GM18499 (cell line): Measurements from ENCODE around the gene ZNF385C.

ENCODE experiments used
- ATAC-seq: cut with Tn5 transposase; IDR thresholded peaks from one replicate; pipeline ENCODE4 v1.9.1; 2021; ENCODE audit warnings: moderate number of reproducible peaks; ENCODE audit not compliant: insufficient read depth, unreplicated experiment

ZNF385C gene

DNA sequence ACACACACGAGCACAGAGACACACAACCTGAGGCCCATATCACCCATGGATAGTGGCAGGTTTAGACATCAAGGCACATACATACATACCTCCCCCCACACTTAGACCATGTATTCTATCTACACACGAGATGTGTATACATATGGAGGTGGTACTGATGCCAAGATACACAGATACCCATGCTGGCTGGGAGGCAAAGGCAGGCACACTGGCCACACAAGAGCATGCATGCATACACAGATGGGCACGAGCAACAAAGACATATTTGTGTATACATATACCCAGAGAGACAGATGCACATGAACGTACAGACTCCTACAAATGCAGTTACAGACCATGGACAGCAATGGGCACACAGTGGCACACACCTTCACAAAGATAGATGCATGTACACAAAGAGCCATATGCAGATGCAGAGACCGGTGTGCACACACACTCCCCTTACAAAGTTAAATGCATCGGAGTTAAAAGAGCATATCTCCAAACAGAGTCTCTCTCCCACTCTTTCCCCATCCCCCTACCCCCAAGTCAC, 45.9 kb downstream of the ZNF385C start:
- ATAC-seq, result no peak

DNA sequence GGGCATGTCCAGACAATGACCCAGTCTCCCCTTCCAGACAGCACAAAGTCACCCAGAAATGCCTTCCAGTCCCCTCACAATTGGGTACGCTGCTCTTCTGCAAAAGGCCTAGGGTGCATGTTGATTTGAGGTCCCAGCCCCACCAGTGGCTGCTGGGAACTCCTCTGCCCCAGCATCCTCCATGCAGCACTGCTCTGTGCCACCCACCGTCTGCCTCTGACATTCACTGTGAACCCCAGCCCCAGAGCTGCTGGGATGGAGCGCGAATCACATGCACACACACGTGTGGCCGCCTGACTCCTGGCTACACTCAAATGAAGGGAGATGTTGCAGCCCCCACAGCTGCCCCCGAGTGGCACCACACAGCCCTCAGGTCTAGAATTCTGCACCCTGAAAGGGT, 46.6 kb downstream of the ZNF385C start:
- ATAC-seq, result no peak

DNA sequence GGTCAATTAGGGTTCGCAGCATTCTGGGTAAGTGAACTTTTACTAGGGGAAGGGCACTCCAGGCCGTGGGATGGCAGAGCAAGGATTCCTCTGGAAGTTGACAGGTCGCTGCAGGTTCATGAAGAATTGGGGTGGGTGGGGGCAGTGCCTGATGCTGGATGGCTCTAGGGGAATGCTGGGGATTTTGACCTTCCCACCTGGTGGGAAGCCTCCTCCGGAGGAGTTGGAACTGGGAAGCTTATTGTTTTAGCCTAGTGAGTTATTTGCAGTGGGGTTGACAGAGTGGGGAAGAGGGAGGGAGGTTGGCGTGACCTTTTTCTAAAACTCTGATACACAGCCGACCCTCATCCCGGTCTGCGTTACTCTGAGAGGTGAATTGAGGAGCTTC, 47.3 kb downstream of the ZNF385C start:
- no peak for ATAC-seq

DNA sequence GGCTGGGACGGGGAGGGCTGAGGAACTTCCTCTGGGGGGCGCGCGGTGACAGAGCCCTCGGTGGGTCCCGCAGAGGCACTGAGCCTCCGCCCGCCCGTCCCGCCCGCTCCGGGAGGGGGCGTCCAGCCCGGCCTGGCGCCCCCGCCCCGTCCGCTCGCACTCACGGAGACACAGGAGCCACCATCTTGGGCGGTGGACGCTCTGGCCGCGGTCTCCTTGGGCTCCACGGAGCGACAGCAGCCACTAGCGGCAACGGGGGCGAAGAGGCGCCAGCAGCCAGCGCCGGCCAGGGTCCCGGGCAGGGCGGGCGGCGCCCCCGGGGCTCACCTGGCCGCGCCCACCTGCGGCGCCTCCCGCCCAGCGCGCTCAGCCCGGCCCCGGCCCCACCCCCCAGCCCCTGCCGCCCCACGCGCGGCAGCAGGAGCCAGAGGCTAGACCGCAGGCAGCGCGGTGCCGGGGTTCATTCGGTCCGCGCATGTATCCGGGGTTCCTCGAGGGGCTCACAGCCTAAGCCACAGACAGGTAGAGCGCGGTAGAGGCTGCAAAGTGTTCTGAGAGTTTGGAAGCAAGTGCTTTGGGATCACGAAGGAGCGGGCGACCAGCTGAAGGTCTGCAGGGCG, 47.8 kb downstream of the ZNF385C start, which contains the start of gene C17orf113:
Gene C17orf113, minus strand, starts transcription at position 209 of the 620 bp plus-strand sequence. CDS start 7,225 bp downstream, outside the sequence.
- ATAC-seq, result no peak

DNA sequence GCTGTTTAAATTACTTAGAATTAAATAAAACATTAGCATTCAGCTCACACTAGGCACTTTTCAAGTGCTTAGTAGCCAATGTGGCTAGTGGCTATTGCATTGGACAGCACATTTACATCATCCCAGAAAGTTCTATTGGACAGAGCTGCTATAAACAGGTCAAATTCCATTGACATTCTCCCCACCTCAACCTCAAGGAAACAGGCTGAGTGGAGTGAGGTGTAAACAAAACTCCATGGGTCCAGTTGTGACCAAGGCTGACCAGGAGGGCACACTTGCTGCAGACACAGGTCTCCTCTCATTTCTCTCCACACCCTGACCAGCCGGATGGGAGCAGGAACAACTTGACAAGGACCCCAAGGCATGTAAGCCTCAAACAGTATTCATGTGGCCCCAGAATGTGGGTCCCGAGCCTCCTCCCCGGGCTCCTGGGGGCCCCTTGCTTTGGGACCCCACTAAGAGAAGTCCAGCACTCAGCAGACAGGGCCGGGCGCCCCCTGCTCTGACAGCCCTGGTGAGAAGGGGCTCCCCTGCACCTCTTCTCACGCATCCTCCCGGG, 48.4 kb downstream of the ZNF385C start:
- ATAC-seq, result no peak

DNA sequence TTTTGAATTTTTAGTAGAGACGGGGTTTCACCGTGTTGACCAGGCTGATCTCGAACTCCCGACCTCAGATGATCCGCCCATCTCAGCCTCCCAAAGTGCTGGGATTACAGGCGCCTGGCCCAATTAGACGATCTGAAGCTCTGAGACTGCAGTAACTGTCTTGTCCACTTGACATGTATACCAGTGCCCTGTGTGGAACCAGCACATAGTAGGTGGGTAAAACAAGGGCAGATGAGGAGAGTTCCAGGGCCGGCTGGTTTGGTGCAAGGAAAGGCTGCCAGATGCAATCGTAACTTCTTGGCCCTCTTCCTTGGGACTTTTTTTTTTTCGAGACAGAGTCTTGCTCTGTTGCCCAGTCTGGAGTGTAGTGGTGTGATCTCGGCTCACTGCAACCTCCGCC, 50.9 kb downstream of the ZNF385C start:
- no peak for ATAC-seq

DNA sequence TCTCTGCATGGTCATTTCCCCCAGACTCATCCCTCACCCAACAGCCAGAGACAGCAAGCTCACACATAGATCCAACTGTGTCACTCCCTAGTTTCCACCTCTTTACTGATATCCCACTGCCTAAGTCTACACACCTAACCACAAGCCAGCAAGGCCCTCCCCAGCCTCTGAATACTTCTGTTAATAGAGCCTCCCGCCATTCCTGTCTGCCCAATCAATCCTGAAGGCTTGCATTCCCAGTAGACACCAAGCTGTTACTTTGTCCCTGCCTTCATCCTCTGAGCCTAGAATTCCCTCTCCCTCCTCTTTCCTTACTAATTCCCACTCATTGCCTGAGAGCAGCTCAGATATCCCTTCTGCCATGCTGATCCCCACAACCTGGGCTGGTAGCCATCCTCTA, 52.6 kb downstream of the ZNF385C start:
- ATAC-seq, result no peak

DNA sequence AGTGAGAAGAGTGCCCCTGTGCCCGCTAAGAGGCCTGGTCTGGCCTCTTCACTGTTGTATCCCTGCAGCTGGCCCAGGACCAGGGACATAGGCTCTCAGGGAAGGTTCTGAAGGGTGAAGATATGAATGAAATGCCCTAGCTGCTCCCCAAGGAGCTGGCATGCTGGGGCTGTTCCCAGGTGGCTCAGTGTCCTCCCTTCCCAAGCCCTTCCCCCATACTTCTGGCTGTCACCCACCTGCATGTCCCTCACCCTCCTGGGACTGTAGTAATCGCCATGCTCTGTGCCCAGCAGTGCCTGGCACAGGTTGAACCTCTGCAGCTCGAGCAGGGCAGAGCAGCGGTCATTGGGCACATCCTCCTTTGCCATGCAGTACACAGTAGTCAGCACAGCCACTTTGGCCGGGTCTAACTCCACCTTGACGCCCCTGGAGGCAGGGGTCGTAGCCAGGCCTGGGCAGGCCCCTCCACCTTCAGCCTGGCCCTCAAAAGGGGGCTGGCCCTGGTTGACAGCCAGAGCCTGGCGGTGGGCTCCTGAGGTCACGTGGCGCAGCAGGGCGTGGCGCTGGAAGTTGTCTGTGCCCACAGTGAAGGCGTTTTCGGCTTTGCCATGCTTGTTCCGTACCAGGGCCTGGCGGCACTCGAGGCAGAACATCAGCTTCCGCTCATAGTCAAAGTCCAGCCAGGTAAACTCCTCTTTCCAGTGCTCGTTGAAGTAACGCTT, 55.5 kb downstream of the ZNF385C start:
- no peak for ATAC-seq

DNA sequence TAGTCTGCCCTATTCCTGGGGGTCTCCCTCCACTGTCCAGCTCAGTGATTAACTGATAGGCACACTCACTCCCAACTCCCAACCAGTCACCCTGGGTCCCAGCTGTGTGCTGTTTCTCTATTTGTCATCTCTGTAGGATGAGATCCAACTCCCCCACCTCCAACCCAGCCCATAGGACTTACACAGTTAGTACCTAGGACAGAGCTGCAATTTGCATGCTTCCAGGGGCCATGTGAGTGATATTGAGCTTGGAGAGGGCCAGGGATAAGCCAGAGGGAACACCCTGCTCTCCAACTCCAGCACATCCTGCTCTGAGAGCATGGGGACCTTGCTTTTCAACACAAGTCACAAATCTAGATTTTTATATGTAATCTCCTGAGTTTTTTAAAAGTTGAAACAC, 56.7 kb downstream of the ZNF385C start:
- no peak for ATAC-seq

DNA sequence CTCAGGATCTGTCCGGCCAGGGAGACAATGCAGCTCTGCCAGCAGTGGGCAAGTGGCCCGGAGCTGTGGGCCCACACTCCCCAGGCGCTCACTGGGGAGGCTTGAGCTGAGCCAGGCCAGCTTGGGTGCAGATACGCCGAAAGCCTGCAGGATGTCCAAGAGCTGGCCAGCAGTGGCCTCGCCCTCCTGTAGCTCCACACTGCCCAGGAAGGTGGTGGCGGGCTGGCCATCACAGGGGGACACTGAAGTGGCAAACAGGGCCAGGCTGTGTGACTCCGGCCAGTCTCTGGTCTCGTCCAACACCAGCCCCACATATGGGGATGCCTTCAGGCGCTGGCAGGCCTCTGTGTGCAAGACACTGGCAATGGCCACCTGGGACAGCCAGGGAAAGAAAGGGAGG, 57.5 kb downstream of the ZNF385C start:
- no peak for ATAC-seq

DNA sequence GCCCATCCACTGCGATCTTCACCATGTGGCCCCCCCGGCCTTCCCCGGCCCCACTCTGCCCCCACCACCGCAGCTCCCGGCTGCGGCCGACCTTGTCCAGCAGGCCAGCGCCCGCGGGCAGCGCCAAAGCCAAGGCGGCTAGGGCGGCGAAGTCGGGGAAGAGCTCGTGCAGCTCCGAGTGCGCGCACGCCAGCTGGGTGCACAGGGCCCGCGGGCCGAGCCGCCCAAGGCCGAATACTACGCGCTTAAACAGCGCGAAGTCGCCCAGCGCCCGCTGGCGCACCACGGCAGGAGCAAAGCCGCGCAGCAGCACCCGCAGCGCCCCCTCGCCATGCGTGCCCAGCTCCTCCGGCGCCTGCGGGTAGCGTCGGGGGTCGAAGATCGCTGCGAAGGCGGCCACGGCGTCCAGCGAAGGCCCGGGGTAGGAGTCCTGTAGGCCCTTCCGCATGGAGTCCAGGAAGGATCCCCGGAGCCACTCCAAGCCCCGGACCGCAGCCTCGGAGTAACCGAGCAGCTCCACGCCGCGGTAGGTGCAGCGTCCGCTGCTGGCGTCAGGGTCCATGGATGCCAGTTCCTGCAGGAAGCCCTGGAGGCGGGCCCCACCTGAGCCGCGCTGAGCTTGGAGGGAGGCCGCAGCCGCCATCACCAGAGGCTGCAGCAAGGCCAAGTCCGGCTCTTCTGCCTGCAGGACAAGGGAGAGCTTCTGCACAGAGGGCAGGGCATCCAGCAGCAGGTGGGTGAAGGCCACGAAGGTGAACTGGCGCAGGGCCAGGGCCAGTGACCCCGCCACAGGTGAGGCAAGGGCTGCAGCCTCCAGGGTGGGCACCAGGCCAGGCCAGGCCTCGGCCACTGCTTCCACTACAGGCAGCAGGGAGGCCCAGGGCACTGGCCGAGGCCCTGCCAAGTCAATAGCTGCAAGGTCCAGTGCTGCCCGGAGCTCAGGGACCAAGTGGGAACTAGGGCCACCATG, 58.2 kb downstream of the ZNF385C start:
- no peak for ATAC-seq

DNA sequence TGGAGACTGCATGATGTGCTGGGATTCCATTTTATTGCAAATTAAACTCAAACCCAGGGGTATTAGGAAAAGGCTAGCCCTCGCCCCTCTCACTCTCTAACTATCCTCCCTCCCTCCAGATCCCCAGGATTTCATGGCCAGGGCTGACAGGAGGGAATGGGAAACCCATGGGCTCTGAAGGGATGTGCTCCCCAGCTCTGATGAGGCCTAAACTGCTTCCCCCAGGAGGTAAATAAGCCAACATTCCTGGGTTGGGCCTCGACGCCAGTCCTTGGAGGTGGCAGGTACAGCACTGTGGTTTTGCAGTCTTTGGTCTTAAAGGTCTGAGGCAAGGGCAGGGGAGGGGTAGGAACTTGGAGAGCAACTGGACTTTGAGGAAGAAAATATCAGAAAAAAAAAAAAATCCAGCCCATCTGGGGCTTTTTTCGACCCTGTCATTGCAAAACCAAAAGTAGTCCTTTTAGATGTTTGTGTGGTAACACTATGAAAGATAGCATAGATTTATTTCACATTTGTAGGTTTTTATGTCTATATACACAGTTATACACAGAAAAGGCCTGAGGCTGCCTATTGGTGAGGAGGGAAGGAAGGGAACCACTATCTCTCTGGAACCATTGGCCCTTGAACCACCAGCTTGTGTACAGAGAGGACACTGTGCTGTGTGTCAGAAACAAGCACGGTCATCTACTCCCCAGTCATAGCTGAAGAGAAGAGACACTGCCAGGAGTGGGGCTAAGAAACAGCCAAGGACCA, 59.9 kb downstream of the ZNF385C start:
- ATAC-seq, result no peak

DNA sequence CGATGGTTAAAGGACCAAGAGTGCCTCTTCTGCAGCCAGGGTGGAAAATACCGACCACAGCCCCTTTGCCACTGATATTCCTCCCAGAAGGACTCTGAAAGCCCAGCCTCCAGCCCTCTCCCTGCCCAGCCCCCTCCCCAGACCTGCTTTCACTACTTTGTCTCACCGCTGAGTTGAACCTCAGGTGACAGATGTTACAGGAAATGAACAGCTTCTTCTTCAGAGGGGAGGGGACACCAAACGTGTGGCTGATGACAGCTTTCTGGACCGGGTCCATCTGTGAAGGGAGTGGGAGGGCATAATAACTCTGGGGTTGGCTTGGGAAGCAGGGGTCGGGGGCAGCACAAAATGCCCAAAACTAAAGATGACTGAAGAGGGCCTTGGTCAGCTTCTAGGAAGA, 64.2 kb downstream of the ZNF385C start:
- no peak for ATAC-seq

DNA sequence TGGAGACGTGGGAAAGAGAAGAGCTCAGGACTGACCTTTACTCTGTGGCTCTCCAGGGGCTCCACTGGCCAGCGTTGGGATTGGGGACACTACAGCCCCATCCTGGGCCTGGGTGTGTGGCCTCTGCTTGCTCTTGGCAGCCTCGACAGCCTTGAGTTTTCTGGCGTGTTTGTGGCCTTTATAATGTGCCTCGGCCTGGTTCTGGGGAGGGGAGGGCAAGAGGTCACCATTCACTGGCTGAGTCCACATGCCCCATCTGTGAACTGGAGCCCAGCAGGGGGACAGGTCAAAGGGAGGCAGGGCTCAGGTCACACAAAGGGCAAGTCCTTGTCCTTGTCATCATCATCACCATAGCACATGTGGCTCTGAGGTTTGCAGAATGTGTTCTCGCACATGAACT, 66.7 kb downstream of the ZNF385C start:
- no peak for ATAC-seq

DNA sequence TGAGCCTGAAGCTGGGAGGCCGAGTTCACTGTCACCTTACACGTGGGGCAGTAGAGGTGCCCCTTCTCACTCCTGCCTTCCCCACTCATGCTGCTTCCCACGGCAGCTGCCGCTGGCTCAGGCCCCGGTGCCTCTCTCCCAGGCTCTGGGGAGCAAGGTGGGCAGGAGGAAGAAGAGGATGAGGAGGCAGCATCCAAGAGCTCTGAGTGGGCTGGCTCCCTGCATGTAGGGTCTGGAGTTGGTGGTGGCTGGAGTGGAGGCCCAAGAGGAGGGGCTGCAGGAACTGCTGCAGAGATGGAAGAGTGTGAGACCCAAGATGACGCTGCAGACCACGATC, 69.5 kb downstream of the ZNF385C start:
- ATAC-seq, result no peak

DNA sequence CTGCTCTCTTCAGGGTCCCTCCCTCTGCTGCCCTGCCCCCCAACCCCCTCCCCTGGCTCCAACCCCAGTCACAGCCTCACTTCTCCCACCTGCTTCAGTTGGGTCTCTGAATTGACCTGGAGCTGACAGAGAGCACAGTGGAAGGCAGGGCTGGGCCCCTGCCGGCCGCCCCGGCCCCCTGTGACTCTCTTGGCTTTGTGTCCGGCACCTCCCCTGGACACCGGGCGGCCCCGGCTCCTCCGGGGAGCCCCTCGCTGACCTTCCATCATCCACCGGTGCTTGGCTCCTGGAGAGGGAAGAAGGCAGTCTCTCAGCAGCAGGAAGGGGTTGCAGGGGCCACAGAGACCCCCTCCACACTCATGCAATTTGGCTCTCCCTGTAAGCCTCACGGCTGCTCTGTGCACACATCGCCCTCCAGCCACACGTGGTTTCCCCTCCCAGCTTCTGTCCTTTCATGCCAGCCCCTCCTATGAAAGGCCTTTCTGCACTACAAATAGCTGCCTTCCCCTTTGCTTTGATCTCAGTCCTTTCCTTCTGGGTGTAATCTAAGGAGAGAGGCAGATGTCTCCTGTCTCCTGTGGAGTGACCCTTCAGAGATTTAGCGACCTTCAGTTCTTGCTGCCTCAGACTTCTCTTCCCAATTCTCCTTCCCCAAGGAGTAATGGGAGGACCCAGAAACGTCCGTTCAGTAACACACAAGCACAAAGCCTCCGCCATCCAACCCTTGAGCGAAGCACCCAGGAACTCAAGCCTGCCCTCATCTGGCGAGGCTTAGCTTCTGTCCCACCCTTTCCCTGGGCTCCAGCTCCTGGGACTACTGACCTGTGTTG, 70.1 kb downstream of the ZNF385C start:
- ATAC-seq, result no peak

DNA sequence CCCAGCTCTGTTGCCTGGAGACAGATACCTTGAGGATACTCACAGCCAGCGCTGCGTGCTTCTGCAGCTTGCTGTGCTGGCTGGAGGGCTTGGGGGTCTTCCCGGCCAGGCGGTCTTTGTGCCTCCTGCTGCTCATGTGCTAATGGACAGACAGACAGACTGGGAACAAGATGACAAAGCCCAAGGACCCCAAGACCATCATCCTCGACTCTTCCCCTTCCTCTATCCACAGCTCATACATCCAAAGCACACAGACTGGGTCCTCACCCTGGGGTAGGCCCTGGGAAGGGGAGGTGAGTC, 70.7 kb downstream of the ZNF385C start:
- ATAC-seq, result no peak

DNA sequence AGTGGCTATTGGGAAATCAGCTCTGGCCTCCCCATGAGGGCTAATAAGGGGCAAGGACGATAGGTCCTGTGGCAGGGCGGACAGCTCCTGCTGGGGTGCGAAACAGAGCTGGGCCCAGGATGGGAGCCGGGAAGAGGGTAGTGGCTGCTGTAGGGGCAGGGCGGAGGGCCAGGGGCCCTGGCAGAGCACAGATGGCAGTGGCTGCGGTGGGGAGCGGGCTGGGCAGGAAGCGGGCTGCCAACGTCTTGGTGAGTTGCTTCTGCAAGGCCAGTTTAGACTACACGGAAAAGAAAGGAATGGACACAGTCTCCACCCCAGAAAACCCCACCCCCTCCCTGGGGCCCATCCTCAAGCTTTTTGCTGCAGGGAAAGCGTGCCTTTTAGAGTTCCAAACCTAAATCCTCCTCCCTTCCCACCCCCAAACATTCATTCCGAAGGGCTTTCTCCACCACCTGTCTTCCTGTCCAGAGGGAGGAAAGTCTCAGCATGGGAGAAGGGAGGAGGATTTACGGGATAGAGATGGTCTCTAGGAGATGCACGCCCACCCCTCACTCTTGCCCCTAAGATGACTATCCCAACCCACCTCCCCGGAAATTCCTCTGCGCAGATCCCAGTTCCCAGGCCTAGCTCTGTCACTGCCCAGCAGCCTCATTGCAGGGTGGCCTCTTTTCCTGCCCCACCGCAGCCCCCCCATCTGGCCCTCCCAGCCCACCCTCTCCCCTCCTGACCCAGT, 71.2 kb downstream of the ZNF385C start:
- ATAC-seq, result no peak

DNA sequence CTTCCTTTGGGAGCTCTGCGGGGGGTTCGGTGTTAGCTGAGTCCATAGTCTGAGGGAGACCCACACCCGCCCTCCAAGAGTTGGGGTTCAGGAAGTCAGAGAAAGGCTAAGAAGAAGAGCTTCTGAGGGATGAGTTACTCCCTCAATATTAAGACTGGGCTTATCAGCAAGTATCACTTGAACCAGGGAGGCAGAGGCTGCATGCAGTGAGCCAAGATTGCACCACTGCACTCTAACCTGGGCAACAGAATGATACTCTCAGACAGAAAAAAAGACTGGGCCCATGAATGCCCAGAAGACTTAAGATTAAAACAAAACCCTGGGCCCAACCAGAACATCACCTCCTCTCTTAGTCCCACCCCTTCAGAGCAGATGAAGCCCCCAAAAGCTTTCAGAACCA, 72.3 kb downstream of the ZNF385C start:
- ATAC-seq, result no peak
